HEK293 (cell line): ENCODE results near the gene RASGEF1B.

ENCODE experiments used
- CTCF ChIA-PET: fragments of 350-600 bp; formaldehyde crosslinking; extraction: SDS; loops from one replicate; lab custom pipeline; 2021; ENCODE audit warnings: antibody characterized with exemption; lab: Yijun Ruan, JAX
- POLR2A ChIA-PET: fragments of 300-600 bp; formaldehyde crosslinking; extraction: SDS; loops from one replicate; lab custom pipeline; 2020; ENCODE audit warnings: antibody characterized with exemption, inconsistent platforms; lab: Yijun Ruan, JAX
- H3K27ac ChIP-seq: fragments of 200-500 bp; sonication (Bioruptor generic); 2 replicates; pipeline ENCODE4 v1.5.1; 2014; ENCODE audit warnings: low read depth, low read length, control low read depth, inconsistent platforms; ENCODE audit errors: extremely low read depth
- H3K36me3 ChIP-seq, 2 experiments: fragments of 200-500 bp in 1 of 2; sonication (Bioruptor generic) in 1 of 2; 1 replicate in 1 of 2; 2 replicates in 1 of 2; pipeline ENCODE4 v1.5.1; 2014 to 2017; ENCODE audit warnings: inconsistent platforms in 2 of 2, low read length in 2 of 2; ENCODE audit not compliant: control insufficient read depth in 2 of 2, insufficient read depth in 1 of 2
- H3K4me1 ChIP-seq: fragments of 200-500 bp; sonication (Bioruptor generic); 2 replicates; pipeline ENCODE4 v1.5.1; 2014; ENCODE audit warnings: mild to moderate bottlenecking, low read length, inconsistent platforms; ENCODE audit not compliant: control insufficient read depth, insufficient read depth
- H3K4me3 ChIP-seq: 2 replicates; pipeline ENCODE4 v1.5.1; 2011; ENCODE audit warnings: low read depth, mild to moderate bottlenecking, control low read depth, low read length, moderate library complexity
- H3K9me3 ChIP-seq: fragments of 200-500 bp; sonication (Bioruptor generic); 2 replicates; pipeline ENCODE4 v1.5.1; 2014; ENCODE audit warnings: low read depth, low read length, inconsistent platforms; ENCODE audit not compliant: control insufficient read depth, insufficient read depth
- FEZF1 ChIP-seq: fragments of 450-650 bp; formaldehyde crosslinking; IDR thresholded peaks from 2 replicates; pipeline ENCODE4 v1.5.1; 2016; ENCODE audit warnings: missing biosample characterization, missing genetic modification characterization
- KLF10 ChIP-seq: fragments of 450-650 bp; IDR thresholded peaks from 2 replicates; pipeline ENCODE4 v1.5.1; 2018; ENCODE audit warnings: missing biosample characterization, mild to moderate bottlenecking, missing genetic modification characterization
- MEIS1 ChIP-seq: sonication (generic); formaldehyde crosslinking; IDR thresholded peaks from 2 replicates; pipeline ENCODE4 v1.8.1; 2022; ENCODE audit warnings: missing genetic modification reagents, mild to moderate bottlenecking, borderline replicate concordance
- SCRT1 ChIP-seq: fragments of 450-650 bp; formaldehyde crosslinking; IDR thresholded peaks from 2 replicates; pipeline ENCODE4 v1.5.1; 2016; ENCODE audit warnings: missing biosample characterization, missing genetic modification characterization, borderline replicate concordance
- YY2 ChIP-seq: fragments of 450-650 bp; formaldehyde crosslinking; IDR thresholded peaks from 2 replicates; pipeline ENCODE4 v1.5.1; 2016; ENCODE audit warnings: missing biosample characterization, missing genetic modification characterization
- ZBTB20 ChIP-seq: fragments of 450-650 bp; formaldehyde crosslinking; IDR thresholded peaks from 2 replicates; pipeline ENCODE4 v1.5.1; 2016; ENCODE audit warnings: missing biosample characterization, missing genetic modification characterization
- ZFP69B ChIP-seq: fragments of 450-650 bp; formaldehyde crosslinking; IDR thresholded peaks from 2 replicates; pipeline ENCODE4 v1.5.1; 2016; ENCODE audit warnings: missing biosample characterization, missing genetic modification characterization
- ZNF121 ChIP-seq: fragments of 450-650 bp; formaldehyde crosslinking; IDR thresholded peaks from 2 replicates; pipeline ENCODE4 v1.5.1; 2016; ENCODE audit warnings: missing biosample characterization, missing genetic modification characterization
- ZNF155 ChIP-seq: fragments of 450-650 bp; formaldehyde crosslinking; IDR thresholded peaks from 2 replicates; pipeline ENCODE4 v1.5.1; 2016; ENCODE audit warnings: missing biosample characterization, missing genetic modification characterization
- ZNF223 ChIP-seq: fragments of 450-650 bp; formaldehyde crosslinking; IDR thresholded peaks from 2 replicates; pipeline ENCODE4 v1.5.1; 2016; ENCODE audit warnings: missing biosample characterization, missing genetic modification characterization
- ZNF23 ChIP-seq: fragments of 450-650 bp; formaldehyde crosslinking; IDR thresholded peaks from 2 replicates; pipeline ENCODE4 v1.5.1; 2016; ENCODE audit warnings: missing biosample characterization, missing genetic modification characterization, borderline replicate concordance
- ZNF391 ChIP-seq: fragments of 450-650 bp; formaldehyde crosslinking; IDR thresholded peaks from 2 replicates; pipeline ENCODE4 v1.5.1; 2016; ENCODE audit warnings: low read depth, missing biosample characterization, missing genetic modification characterization, borderline replicate concordance
- ZNF530 ChIP-seq: fragments of 450-650 bp; formaldehyde crosslinking; IDR thresholded peaks from 2 replicates; pipeline ENCODE4 v1.5.1; 2016; ENCODE audit warnings: low read depth, missing biosample characterization, missing genetic modification characterization
- ZNF596 ChIP-seq: fragments of 450-650 bp; IDR thresholded peaks from 2 replicates; pipeline ENCODE4 v1.5.0; 2018; ENCODE audit warnings: missing biosample characterization, mild to moderate bottlenecking, missing genetic modification characterization, moderate library complexity
- ZNF610 ChIP-seq: fragments of 450-650 bp; formaldehyde crosslinking; IDR thresholded peaks from 2 replicates; pipeline ENCODE4 v1.5.1; 2016; ENCODE audit warnings: missing biosample characterization, missing genetic modification characterization, borderline replicate concordance
- ZNF660 ChIP-seq: fragments of 450-650 bp; IDR thresholded peaks from 2 replicates; pipeline ENCODE4 v1.5.1; 2018; ENCODE audit warnings: missing biosample characterization, mild to moderate bottlenecking, missing genetic modification characterization
- ZNF843 ChIP-seq: fragments of 450-650 bp; formaldehyde crosslinking; IDR thresholded peaks from 2 replicates; pipeline ENCODE4 v1.5.1; 2016; ENCODE audit warnings: missing biosample characterization, missing genetic modification characterization
- TF ChIP-seq, protein P1 (sequence below): sonication (generic); formaldehyde crosslinking; IDR thresholded peaks from 2 replicates; pipeline ENCODE4 v1.8.1; 2022; ENCODE audit warnings: mild to moderate bottlenecking, moderate library complexity, missing genetic modification reagents
- TF ChIP-seq, protein P2 (sequence below): fragments of 450-650 bp; formaldehyde crosslinking; IDR thresholded peaks from 2 replicates; pipeline ENCODE4 v1.5.1; 2016; ENCODE audit warnings: missing biosample characterization, missing genetic modification characterization
- TF ChIP-seq, protein P3 (sequence below): fragments of 450-650 bp; IDR thresholded peaks from 2 replicates; pipeline ENCODE4 v1.5.1; 2018; ENCODE audit warnings: missing biosample characterization, mild to moderate bottlenecking, missing genetic modification characterization
- TF ChIP-seq, protein P4 (sequence below): fragments of 450-650 bp; formaldehyde crosslinking; IDR thresholded peaks from 2 replicates; pipeline ENCODE4 v1.5.1; 2016; ENCODE audit warnings: missing biosample characterization, missing genetic modification characterization

RASGEF1B gene

DNA sequence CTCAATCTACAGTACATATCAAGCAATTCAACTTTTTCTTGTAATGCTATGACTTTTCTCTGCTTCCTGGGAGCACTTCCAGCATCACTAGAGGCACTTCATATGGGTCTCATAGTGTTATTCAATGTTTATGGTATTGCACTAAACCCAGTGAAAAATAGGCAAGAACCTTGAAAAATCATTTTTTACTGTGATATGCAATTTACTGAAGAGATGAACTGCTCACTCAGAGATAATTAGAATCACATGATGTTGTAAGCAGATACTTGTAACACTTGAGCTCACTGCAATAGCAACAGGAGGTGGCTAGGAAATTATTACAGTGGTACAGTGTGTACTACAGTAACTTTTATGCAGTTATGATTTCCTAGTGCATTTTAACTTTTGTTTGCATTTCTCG is 93.3 kb downstream of the RASGEF1B start (continued):
- TF ChIP-seq SCRT1 (tag by site-specific recombination) = no peak
- TF ChIP-seq MEIS1 = no peak
- TF ChIP-seq ZBTB20 (tag by site-specific recombination) = no peak
- TF ChIP-seq ZNF660 (tag by site-specific recombination) = no peak

DNA sequence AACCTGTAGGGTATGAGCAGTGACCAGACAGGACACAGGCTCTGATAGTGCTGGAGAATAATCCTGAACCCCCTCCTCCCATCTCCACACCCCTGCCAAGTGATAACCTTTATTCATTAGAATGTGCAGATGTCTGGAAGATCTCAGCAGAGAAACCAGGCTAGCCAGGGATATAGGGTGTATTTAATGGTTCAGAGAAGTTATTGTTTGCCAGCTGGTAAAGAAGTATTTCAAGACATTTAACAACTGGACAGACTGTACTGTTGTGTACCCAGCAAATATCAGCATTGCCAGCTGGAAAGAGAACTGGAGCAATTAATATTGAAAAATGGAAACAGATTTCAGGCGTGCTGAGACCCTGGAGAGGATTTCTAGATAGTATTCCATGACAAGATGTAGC is 94.5 kb downstream of the RASGEF1B start:
- Histone ChIP-seq H3K4me3 (no peak overlapping the region), H3K9me3 (no peaks in the 10 kb centered on the region), H3K4me1 (peaks cover 11% of the 10 kb centered on the region), H3K27ac (no peak overlapping the region), H3K36me3 (no peaks in the 10 kb centered on the region)
- ChIA-PET CTCF (no interaction called here), POLR2A (no interaction called here)
- TF ChIP-seq ZNF121 (tag by site-specific recombination) (no peak), MEIS1 (no peak), FEZF1 (tag by site-specific recombination) (no peak), YY2 (tag by site-specific recombination) (no peak), ZFP69B (tag by site-specific recombination) (no peak), SCRT1 (tag by site-specific recombination) (no peak), ZNF596 (no peak), ZNF23 (no peak), ZNF391 (tag by site-specific recombination) (no peak), ZNF610 (tag by site-specific recombination) (no peak), ZNF155 (tag by site-specific recombination) (no peak), ZNF530 (tag by site-specific recombination) (no peak), ZNF843 (tag by site-specific recombination) (no peak), ZNF223 (tag by site-specific recombination) (no peak), KLF10 (tag by site-specific recombination) (no peak)
- TF ChIP-seq, protein P1, sequence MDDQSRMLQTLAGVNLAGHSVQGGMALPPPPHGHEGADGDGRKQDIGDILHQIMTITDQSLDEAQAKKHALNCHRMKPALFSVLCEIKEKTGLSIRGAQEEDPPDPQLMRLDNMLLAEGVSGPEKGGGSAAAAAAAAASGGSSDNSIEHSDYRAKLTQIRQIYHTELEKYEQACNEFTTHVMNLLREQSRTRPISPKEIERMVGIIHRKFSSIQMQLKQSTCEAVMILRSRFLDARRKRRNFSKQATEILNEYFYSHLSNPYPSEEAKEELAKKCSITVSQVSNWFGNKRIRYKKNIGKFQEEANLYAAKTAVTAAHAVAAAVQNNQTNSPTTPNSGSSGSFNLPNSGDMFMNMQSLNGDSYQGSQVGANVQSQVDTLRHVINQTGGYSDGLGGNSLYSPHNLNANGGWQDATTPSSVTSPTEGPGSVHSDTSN (CRISPR knock-in tag) = no peak
- TF ChIP-seq, protein P2, sequence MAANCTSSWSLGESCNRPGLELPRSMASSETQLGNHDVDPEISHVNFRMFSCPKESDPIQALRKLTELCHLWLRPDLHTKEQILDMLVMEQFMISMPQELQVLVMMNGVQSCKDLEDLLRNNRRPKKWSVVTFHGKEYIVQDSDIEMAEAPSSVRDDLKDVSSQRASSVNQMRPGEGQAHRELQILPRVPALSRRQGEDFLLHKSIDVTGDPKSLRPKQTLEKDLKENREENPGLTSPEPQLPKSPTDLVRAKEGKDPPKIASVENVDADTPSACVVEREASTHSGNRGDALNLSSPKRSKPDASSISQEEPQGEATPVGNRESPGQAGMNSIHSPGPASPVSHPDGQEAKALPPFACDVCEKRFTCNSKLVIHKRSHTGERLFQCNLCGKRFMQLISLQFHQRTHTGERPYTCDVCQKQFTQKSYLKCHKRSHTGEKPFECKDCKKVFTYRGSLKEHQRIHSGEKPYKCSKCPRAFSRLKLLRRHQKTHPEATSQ (tag by site-specific recombination) = no peak
- TF ChIP-seq, protein P3, sequence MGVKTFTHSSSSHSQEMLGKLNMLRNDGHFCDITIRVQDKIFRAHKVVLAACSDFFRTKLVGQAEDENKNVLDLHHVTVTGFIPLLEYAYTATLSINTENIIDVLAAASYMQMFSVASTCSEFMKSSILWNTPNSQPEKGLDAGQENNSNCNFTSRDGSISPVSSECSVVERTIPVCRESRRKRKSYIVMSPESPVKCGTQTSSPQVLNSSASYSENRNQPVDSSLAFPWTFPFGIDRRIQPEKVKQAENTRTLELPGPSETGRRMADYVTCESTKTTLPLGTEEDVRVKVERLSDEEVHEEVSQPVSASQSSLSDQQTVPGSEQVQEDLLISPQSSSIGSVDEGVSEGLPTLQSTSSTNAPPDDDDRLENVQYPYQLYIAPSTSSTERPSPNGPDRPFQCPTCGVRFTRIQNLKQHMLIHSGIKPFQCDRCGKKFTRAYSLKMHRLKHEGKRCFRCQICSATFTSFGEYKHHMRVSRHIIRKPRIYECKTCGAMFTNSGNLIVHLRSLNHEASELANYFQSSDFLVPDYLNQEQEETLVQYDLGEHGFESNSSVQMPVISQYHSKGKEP (tag by site-specific recombination) = no peak
- TF ChIP-seq, protein P4, sequence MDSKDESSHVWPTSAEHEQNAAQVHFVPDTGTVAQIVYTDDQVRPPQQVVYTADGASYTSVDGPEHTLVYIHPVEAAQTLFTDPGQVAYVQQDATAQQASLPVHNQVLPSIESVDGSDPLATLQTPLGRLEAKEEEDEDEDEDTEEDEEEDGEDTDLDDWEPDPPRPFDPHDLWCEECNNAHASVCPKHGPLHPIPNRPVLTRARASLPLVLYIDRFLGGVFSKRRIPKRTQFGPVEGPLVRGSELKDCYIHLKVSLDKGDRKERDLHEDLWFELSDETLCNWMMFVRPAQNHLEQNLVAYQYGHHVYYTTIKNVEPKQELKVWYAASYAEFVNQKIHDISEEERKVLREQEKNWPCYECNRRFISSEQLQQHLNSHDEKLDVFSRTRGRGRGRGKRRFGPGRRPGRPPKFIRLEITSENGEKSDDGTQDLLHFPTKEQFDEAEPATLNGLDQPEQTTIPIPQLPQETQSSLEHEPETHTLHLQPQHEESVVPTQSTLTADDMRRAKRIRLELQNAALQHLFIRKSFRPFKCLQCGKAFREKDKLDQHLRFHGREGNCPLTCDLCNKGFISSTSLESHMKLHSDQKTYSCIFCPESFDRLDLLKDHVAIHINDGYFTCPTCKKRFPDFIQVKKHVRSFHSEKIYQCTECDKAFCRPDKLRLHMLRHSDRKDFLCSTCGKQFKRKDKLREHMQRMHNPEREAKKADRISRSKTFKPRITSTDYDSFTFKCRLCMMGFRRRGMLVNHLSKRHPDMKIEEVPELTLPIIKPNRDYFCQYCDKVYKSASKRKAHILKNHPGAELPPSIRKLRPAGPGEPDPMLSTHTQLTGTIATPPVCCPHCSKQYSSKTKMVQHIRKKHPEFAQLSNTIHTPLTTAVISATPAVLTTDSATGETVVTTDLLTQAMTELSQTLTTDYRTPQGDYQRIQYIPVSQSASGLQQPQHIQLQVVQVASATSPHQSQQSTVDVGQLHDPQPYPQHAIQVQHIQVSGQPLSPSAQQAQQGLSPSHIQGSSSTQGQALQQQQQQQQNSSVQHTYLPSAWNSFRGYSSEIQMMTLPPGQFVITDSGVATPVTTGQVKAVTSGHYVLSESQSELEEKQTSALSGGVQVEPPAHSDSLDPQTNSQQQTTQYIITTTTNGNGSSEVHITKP (tag by site-specific recombination) = no peak
